Body of pancreas (tissue), 4 donors: ENCODE measurements around the gene NOC2L. TPM values are rescaled to one million over a fixed set of nuclear protein-coding genes. Genes with fewer than 3 reads are reported as not detected.

ENCODE experiments used
- ATAC-seq: fragments of 150-250 bp; one replicate; pipeline ENCODE4 v1.9.1; 2016
- DNase-seq, 4 donors: peaks; one replicate each; pipeline ENCODE4 v3.0.0-alpha.2; 2019
- H3K27ac ChIP-seq, 4 donors: fragments of 200-600 bp; sonication (generic); 1 replicate in 3 of 4; 2 replicates in 1 of 4; pipeline versions ENCODE4 v1.5.1 to v1.6.1; 2016 to 2019; ENCODE audit warnings: mild to moderate bottlenecking in 1 of 4, mixed read lengths in 1 of 4, moderate library complexity in 1 of 4
- H3K27me3 ChIP-seq, 2 donors: fragments of 200-600 bp; sonication (generic); one replicate each; pipeline ENCODE4 v1.6.0; 2016; ENCODE audit warnings: mild to moderate bottlenecking in 1 of 2
- H3K36me3 ChIP-seq, 2 donors: fragments of 200-600 bp; sonication (generic); replicated peaks in 1 of 2; 2 replicates each; pipeline ENCODE4 v1.5.1; 2016; ENCODE audit warnings: low read depth in 2 of 2; ENCODE audit not compliant: insufficient read depth in 1 of 2
- H3K4me1 ChIP-seq: fragments of 200-600 bp; sonication (generic); one replicate; pipeline ENCODE4 v1.6.0; 2016
- H3K4me3 ChIP-seq, 2 donors: fragments of 200-600 bp; sonication (generic); 1 replicate in 1 of 2; 2 replicates in 1 of 2; pipeline ENCODE4 v1.5.1; 2016 to 2019
- H3K9me3 ChIP-seq, 3 donors: fragments of 200-600 bp; sonication (generic); 1 replicate in 2 of 3; 2 replicates in 1 of 3; pipeline ENCODE4 v1.5.1; 2016
- CTCF ChIP-seq, 7 experiments: fragments of 450-650 bp in 4 of 7; fragments of 200-600 bp in 3 of 7; sonication (generic) in 3 of 7; IDR thresholded peaks; one replicate each; pipeline ENCODE4 v1.5.1; 2016 to 2019; ENCODE audit warnings: antibody characterized with exemption in 7 of 7
- POLR2A ChIP-seq, 3 donors: fragments of 450-650 bp; IDR thresholded peaks; one replicate each; pipeline ENCODE4 v1.6.1; 2016; ENCODE audit warnings: antibody characterized with exemption in 3 of 3, mild to moderate bottlenecking in 2 of 3
- whole genome bisulfite sequencing, 2 donors: methylation state at CpG; one replicate each; pipeline ENCODE4 v1.1.5; 2017; 5-methylcytosine and 5-hydroxymethylcytosine counted together
- intact Hi-C: fragments of 100-400 bp; cut with DNase I; formaldehyde crosslinking; loops from one replicate; pipeline ENCODE4 v1.15.1; 2023
- total RNA-seq, 2 donors: library from RNA; depleted of rRNA; stranded (reverse); fragments of >200 nt; gene quantifications; one replicate each; pipeline ENCODE4 v1.1.0, GENCODE V29; 2016

NOC2L gene
- total RNA-seq, 2 donors from 2014 or later = 30.6 to 32.3 TPM

- intact Hi-C loops = no loop called here
- peaks cover 0 to 26% of the 10 kb centered on the region in 2 donors for H3K27me3 ChIP-seq
- H3K27ac ChIP-seq = peak overlapping the region in 1 of 4 donors; percentile 12
- ATAC-seq (no peak), DNase-seq (peak in 2 of 4 donors; percentile 22 to 34)
- TF ChIP-seq POLR2A (IDR thresholded peaks at IDR 0.05) (no peak), CTCF (IDR thresholded peaks at IDR 0.05) (no peak)
- H3K4me3 ChIP-seq = no peak overlapping the region
- H3K36me3 ChIP-seq = peaks cover 16 to 19% of the 10 kb centered on the region in 2 donors
- H3K4me1 ChIP-seq = peaks cover 37% of the 10 kb centered on the region
- no peaks in the 10 kb centered on the region for H3K9me3 ChIP-seq
- 74 to 82% methylated on average over 27 to 28 of the region's 28 CpGs for WGBS, 2 donors
These were observed 14.4 kb downstream of the NOC2L start for GRCh38 chr1:944341-945325.

DNA sequence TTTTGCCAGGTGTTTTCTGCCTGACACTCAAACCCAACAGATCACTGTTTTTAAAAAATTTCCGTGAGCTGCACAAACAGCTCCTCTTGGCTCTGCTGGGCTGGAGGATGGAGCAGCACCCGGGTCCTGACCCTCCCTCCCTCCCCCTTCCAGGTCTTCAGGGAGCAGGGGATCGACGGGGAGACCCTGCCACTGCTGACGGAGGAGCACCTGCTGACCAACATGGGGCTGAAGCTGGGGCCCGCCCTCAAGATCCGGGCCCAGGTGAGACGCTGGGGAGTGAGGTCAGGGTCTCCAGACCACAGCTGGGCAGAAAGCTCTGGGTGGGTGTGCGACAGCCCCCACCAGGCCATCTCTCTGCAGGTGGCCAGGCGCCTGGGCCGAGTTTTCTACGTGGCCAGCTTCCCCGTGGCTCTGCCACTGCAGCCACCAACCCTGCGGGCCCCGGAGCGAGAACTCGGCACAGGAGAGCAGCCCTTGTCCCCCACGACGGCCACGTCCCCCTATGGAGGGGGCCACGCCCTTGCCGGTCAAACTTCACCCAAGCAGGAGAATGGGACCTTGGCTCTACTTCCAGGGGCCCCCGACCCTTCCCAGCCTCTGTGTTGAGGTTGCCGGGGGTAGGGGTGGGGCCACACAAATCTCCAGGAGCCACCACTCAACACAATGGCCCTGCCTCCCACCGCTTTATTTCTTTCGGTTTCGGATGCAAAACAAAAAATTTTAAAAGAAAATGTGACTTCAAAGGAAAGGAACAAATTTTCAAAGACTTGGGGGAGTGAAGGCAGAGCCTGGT, 15.3 kb downstream of the NOC2L start:
- Histone ChIP-seq H3K4me1 (peaks cover 39% of the 10 kb centered on the region), H3K27me3 (peaks cover 0 to 26% of the 10 kb centered on the region in 2 donors), H3K4me3 (no peak overlapping the region), H3K9me3 (no peaks in the 10 kb centered on the region), H3K27ac (peak overlapping the region in 1 of 4 donors; percentile 12), H3K36me3 (peaks cover 16% of the 10 kb centered on the region in 2 donors)
- TF ChIP-seq CTCF (IDR thresholded peaks at IDR 0.05) = no peak
- no peak for TF ChIP-seq POLR2A (IDR thresholded peaks at IDR 0.05)
- ATAC-seq (no peak), DNase-seq (no peak)
- 64 to 68% methylated on average over 11 to 27 of the region's 27 CpGs for WGBS, 2 donors
- intact Hi-C loops = no loop called here

GRCh38 chr1:942864-943533, 16.1 kb downstream of the NOC2L start:
- intact Hi-C loops = no loop called here
- no peaks in the 10 kb centered on the region for H3K9me3 ChIP-seq

More at GRCh38 chr1:942864-943533, 16.1 kb downstream of the NOC2L start:
- peaks cover 39% of the 10 kb centered on the region for H3K4me1 ChIP-seq
- DNase-seq (peak in 3 of 4 donors; percentile 55 to 62 (median 58)), ATAC-seq (peak; percentile 15)
- H3K27me3 ChIP-seq = peaks cover 0 to 26% of the 10 kb centered on the region in 2 donors
- H3K27ac ChIP-seq = peak overlapping the region in 2 of 4 donors; percentile 13 to 53
- TF ChIP-seq CTCF (IDR thresholded peaks at IDR 0.05) (no peak), POLR2A (IDR thresholded peaks at IDR 0.05) (peak in 2 of 3 donors; percentile 16 to 22)
- peaks cover 11% of the 10 kb centered on the region in 2 donors for H3K36me3 ChIP-seq
- WGBS, 2 donors = 8 to 10% methylated on average over 11 to 27 of the region's 27 CpGs
- no peak overlapping the region for H3K4me3 ChIP-seq
